ENCODE results near the gene ZFX.
"Not testable (repeated sequence)": the region's sequence is repeated elsewhere in the genome, so short reads cannot be mapped to it uniquely, and the experiment has no call there.

The ZFX gene

GRCh38 chrX:24149351-24150050 is at the start of gene ZFX:
Gene ZFX, plus strand, starts transcription at chrX:24149729. Its CDS starts 23,014 bp downstream, at chrX:24172743.
- peak; percentile 49 for DNase-seq

GRCh38 chrX:24100713-24101112 is 48.8 kb upstream of the ZFX start:
- no peak for DNase-seq

GRCh38 chrX:24110069-24110468 is 39.5 kb upstream of the ZFX start:
- DNase-seq: peak; percentile 29

GRCh38 chrX:24113181-24113580 is 36.3 kb upstream of the ZFX start:
- no peak for DNase-seq

- DNase-seq: no peak
These were observed 32.3 kb upstream of the ZFX start for GRCh38 chrX:24117258-24117657.

- no peak for DNase-seq
These were observed 25.2 kb upstream of the ZFX start for GRCh38 chrX:24124244-24124799.

GRCh38 chrX:24125028-24125612 is 24.4 kb upstream of the ZFX start:
- DNase-seq: no peak

- no peak for DNase-seq
These were observed 18.1 kb upstream of the ZFX start for GRCh38 chrX:24131476-24131875.

- DNase-seq: no peak
These were observed 16.2 kb upstream of the ZFX start for GRCh38 chrX:24133312-24133711.

- DNase-seq: not testable (repeated sequence)
These were observed 13.8 kb upstream of the ZFX start for GRCh38 chrX:24135768-24136167.

GRCh38 chrX:24137192-24137591 is 12.3 kb upstream of the ZFX start:
- no peak for DNase-seq

GRCh38 chrX:24143982-24144381 is 5.5 kb upstream of the ZFX start:
- DNase-seq: not testable (repeated sequence)

- no peak for DNase-seq
These were observed 5.0 kb upstream of the ZFX start for GRCh38 chrX:24144528-24144927.

- DNase-seq: peak; percentile 83
These were observed 4.0 kb upstream of the ZFX start for GRCh38 chrX:24145303-24146186.

GRCh38 chrX:24146283-24146949 is 3.1 kb upstream of the ZFX start:
- no peak for DNase-seq

- no peak for DNase-seq
These were observed 2.4 kb upstream of the ZFX start for GRCh38 chrX:24147165-24147564.

GRCh38 chrX:24148121-24148520 is 1.4 kb upstream of the ZFX start:
- DNase-seq: no peak

- DNase-seq: peak; percentile 34
These were observed 786 bp upstream of the ZFX start for GRCh38 chrX:24148535-24149350.

- DNase-seq: peak; percentile 89
These were observed 692 bp downstream of the ZFX start for GRCh38 chrX:24150051-24150790.

GRCh38 chrX:24150898-24151297 is 1.4 kb downstream of the ZFX start:
- no peak for DNase-seq

GRCh38 chrX:24151513-24151912 is 2.0 kb downstream of the ZFX start:
- no peak for DNase-seq
